SK-N-SH treated with all-trans-retinoic acid at 6 μM for 48 hours (cell line): ENCODE results near the gene TMEM132C.

Source experiments
- ATAC-seq: fragments of 200-7000 bp; cut with Tn5 transposase; 3 replicates; pipeline ENCODE4 v1.9.1; 2020; ENCODE audit warnings: mild to moderate bottlenecking, moderate library complexity
- ARNTL ChIP-seq: fragments of 450-650 bp; formaldehyde crosslinking; IDR thresholded peaks from 2 replicates; pipeline ENCODE4 v1.5.0; 2020; ENCODE audit warnings: low read depth, mild to moderate bottlenecking, moderate library complexity, borderline replicate concordance
- BACH2 ChIP-seq: fragments of 250-450 bp; sonication (Bioruptor Pico); IDR thresholded peaks from 2 replicates; pipeline ENCODE4 v1.9.0; 2021; ENCODE audit warnings: mild to moderate bottlenecking, borderline replicate concordance
- CSDC2 ChIP-seq: fragments of 250-450 bp; sonication (Bioruptor Pico); IDR thresholded peaks from 2 replicates; pipeline ENCODE4 v1.5.0; 2020; ENCODE audit warnings: mild to moderate bottlenecking, moderate library complexity
- ESRRG ChIP-seq: fragments of 250-450 bp; sonication (Bioruptor Pico); IDR thresholded peaks from 2 replicates; pipeline ENCODE4 v1.6.1; 2021; ENCODE audit warnings: mild to moderate bottlenecking
- GLIS3 ChIP-seq: fragments of 250-450 bp; sonication (Bioruptor Pico); IDR thresholded peaks from 2 replicates; pipeline ENCODE4 v1.5.0; 2020; ENCODE audit warnings: mild to moderate bottlenecking, moderate library complexity
- OSR1 ChIP-seq: fragments of 250-450 bp; sonication (Bioruptor Pico); IDR thresholded peaks from 2 replicates; pipeline ENCODE4 v1.8.0; 2022; ENCODE audit warnings: moderate library complexity, mild to moderate bottlenecking, inconsistent platforms
- PATZ1 ChIP-seq: fragments of 250-450 bp; sonication (Bioruptor Pico); IDR thresholded peaks from 2 replicates; pipeline ENCODE4 v1.8.0; 2020; ENCODE audit warnings: mild to moderate bottlenecking, moderate library complexity, borderline replicate concordance
- POU6F1 ChIP-seq: fragments of 250-450 bp; sonication (Bioruptor Pico); IDR thresholded peaks from 2 replicates; pipeline ENCODE4 v1.8.0; 2021; ENCODE audit warnings: low read depth, mild to moderate bottlenecking, moderate library complexity, borderline replicate concordance
- PPARA ChIP-seq: fragments of 250-450 bp; sonication (Bioruptor Pico); IDR thresholded peaks from 2 replicates; pipeline ENCODE4 v1.5.0; 2020; ENCODE audit warnings: mild to moderate bottlenecking, borderline replicate concordance
- RARB ChIP-seq: fragments of 250-450 bp; sonication (Bioruptor Pico); IDR thresholded peaks from 2 replicates; pipeline ENCODE4 v1.8.0; 2021; ENCODE audit warnings: mild to moderate bottlenecking, moderate library complexity
- TOX ChIP-seq: fragments of 250-450 bp; sonication (Bioruptor Pico); IDR thresholded peaks from 2 replicates; pipeline ENCODE4 v1.8.0; 2021; ENCODE audit warnings: mild to moderate bottlenecking, moderate library complexity, borderline replicate concordance
- ZC3H10 ChIP-seq: fragments of 250-450 bp; sonication (Bioruptor Pico); IDR thresholded peaks from 2 replicates; pipeline ENCODE4 v1.5.1; 2021; ENCODE audit warnings: mild to moderate bottlenecking, moderate library complexity
- ZFP30 ChIP-seq: fragments of 450-650 bp; formaldehyde crosslinking; IDR thresholded peaks from 2 replicates; pipeline ENCODE4 v1.5.0; 2022; ENCODE audit warnings: mild to moderate bottlenecking, moderate library complexity
- ZNF70 ChIP-seq: fragments of 450-650 bp; formaldehyde crosslinking; IDR thresholded peaks from 2 replicates; pipeline ENCODE4 v1.5.0; 2020; ENCODE audit warnings: mild to moderate bottlenecking, moderate library complexity
- TF ChIP-seq, protein P1 (sequence below): fragments of 250-450 bp; sonication (Bioruptor Pico); IDR thresholded peaks from 2 replicates; pipeline ENCODE4 v1.5.0; 2020; ENCODE audit warnings: mild to moderate bottlenecking, moderate library complexity
- TF ChIP-seq, protein P2 (sequence below): fragments of 250-450 bp; sonication (Bioruptor Pico); IDR thresholded peaks from 2 replicates; pipeline ENCODE4 v1.5.1; 2020; ENCODE audit warnings: low read depth, mild to moderate bottlenecking, moderate library complexity

The TMEM132C gene

DNA sequence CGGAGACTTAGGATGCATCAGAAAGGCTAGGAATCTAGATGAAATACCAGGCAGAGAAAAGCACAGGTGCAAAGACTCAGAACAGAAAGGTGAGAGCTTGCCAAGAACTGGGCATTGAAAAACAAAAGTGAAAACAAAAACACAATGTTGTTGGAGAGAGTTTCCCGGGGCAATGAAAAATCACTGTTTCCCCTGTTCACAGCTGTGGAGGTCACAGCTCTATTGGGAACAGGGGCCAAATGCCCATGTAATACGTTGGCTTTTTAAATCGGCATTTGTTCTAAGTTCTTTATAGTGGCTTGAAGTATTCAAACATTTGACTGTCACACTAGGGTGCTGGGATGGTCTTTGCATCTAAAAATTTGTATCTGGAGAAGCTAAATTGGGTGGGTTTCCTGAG, 448.5 kb downstream of the TMEM132C start (continued):
- TF ChIP-seq, protein P1, sequence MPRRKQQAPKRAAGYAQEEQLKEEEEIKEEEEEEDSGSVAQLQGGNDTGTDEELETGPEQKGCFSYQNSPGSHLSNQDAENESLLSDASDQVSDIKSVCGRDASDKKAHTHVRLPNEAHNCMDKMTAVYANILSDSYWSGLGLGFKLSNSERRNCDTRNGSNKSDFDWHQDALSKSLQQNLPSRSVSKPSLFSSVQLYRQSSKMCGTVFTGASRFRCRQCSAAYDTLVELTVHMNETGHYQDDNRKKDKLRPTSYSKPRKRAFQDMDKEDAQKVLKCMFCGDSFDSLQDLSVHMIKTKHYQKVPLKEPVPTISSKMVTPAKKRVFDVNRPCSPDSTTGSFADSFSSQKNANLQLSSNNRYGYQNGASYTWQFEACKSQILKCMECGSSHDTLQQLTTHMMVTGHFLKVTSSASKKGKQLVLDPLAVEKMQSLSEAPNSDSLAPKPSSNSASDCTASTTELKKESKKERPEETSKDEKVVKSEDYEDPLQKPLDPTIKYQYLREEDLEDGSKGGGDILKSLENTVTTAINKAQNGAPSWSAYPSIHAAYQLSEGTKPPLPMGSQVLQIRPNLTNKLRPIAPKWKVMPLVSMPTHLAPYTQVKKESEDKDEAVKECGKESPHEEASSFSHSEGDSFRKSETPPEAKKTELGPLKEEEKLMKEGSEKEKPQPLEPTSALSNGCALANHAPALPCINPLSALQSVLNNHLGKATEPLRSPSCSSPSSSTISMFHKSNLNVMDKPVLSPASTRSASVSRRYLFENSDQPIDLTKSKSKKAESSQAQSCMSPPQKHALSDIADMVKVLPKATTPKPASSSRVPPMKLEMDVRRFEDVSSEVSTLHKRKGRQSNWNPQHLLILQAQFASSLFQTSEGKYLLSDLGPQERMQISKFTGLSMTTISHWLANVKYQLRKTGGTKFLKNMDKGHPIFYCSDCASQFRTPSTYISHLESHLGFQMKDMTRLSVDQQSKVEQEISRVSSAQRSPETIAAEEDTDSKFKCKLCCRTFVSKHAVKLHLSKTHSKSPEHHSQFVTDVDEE (CRISPR knock-in tag) = no peak
- TF ChIP-seq PPARA (CRISPR knock-in tag) = no peak
- TF ChIP-seq CSDC2 (CRISPR knock-in tag) = no peak
- TF ChIP-seq GLIS3 = no peak

DNA sequence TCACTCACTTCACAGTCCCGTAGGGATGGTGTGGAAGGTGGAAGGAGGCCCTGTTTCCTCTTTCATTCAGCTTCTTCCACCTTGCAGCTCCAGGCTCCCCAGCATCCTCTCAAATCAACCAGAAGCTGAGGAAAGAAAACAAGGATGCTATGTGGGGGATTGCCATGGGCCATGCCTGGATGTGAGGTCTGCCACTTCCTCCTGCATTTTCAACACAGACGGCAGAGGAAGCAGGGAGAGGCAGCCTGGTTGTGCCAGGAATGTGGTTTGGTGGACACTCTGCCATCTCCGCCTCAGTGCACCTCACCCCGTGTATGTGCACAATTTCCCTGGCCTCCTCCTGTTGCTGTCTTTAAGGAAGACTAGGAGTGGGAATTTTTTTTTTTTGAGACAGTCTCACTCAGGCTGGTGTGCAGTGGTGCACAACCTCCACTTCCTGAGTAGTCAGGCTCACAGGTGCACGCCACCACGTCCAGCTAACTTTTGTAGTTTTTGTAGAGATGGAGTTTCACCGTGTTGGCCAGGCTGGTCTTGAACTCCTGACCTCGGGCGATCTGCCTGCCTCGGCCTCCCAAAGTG, 457.6 kb downstream of the TMEM132C start:
- ATAC-seq = no peak

DNA sequence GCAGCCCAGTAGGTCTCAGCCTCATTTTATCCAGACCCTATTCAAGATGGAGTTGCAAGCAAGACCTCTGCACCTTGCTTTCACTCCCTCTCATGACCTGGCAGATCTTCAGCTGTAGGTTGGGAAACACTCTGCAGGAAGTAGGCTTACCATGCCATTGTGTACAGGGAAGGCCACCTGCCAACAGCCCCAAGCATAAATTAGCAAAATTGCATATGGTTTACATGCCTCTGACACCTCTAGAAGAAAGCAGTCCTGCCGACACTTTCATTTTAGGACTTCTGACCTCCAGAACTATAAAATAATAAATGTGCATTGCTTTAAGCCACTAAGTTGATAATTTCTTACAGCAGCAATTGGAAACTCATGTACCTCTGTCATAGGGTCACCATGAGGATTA, 459.9 kb downstream of the TMEM132C start:
- ATAC-seq = no peak
- TF ChIP-seq POU6F1 (CRISPR knock-in tag) = no peak

More for the DNA sequence above, 457.6 kb downstream of the TMEM132C start:
- TF ChIP-seq ESRRG (no peak), ZFP30 (CRISPR knock-in tag) (no peak), PATZ1 (CRISPR knock-in tag) (no peak), ZNF70 (CRISPR knock-in tag) (no peak), ARNTL (CRISPR knock-in tag) (no peak), TOX (CRISPR knock-in tag) (no peak), ZC3H10 (CRISPR knock-in tag) (no peak), CSDC2 (CRISPR knock-in tag) (no peak), OSR1 (no peak), POU6F1 (CRISPR knock-in tag) (no peak), PPARA (CRISPR knock-in tag) (no peak), GLIS3 (no peak), BACH2 (CRISPR knock-in tag) (no peak), RARB (no peak)
- TF ChIP-seq, protein P1 (CRISPR knock-in tag) = no peak
- TF ChIP-seq, protein P2, sequence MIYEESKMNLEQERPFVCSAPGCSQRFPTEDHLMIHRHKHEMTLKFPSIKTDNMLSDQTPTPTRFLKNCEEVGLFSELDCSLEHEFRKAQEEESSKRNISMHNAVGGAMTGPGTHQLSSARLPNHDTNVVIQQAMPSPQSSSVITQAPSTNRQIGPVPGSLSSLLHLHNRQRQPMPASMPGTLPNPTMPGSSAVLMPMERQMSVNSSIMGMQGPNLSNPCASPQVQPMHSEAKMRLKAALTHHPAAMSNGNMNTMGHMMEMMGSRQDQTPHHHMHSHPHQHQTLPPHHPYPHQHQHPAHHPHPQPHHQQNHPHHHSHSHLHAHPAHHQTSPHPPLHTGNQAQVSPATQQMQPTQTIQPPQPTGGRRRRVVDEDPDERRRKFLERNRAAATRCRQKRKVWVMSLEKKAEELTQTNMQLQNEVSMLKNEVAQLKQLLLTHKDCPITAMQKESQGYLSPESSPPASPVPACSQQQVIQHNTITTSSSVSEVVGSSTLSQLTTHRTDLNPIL (CRISPR knock-in tag) = no peak
